GM23338 (cell line): ENCODE data around the gene NOVA1.

Source experiments
- CREB1 ChIP-seq: fragments of 250-450 bp; sonication (Bioruptor Pico); IDR thresholded peaks from 2 replicates; pipeline ENCODE4 v1.5.0; 2020; ENCODE audit warnings: low read depth, mild to moderate bottlenecking, moderate library complexity
- EZH2 ChIP-seq: fragments of 200-600 bp; sonication (generic); IDR thresholded peaks from one replicate; pipeline ENCODE4 v1.8.0; 2017; ENCODE audit warnings: antibody characterized with exemption, mild to moderate bottlenecking, low read depth; ENCODE audit not compliant: unreplicated experiment
- EZH2phosphoT487 ChIP-seq: fragments of 200-600 bp; sonication (generic); IDR thresholded peaks from one replicate; pipeline ENCODE4 v1.8.1; 2018; ENCODE audit warnings: antibody characterized with exemption; ENCODE audit not compliant: unreplicated experiment
- NANOG ChIP-seq: IDR thresholded peaks from 2 replicates; pipeline ENCODE4 v1.6.1; 2016; ENCODE audit warnings: antibody characterized with exemption, borderline replicate concordance
- POLR2AphosphoS5 ChIP-seq: IDR thresholded peaks from 2 replicates; pipeline ENCODE4 v1.6.1; 2016; ENCODE audit warnings: antibody characterized with exemption, low read depth
- REST ChIP-seq: IDR thresholded peaks from one replicate; pipeline ENCODE4 v1.6.1; 2018; ENCODE audit warnings: antibody characterized with exemption; ENCODE audit not compliant: unreplicated experiment
- ZNF331 ChIP-seq: fragments of 250-450 bp; sonication (Bioruptor Pico); IDR thresholded peaks from 2 replicates; pipeline ENCODE4 v1.5.0; 2020; ENCODE audit warnings: low read depth, mild to moderate bottlenecking, moderate library complexity
- TF ChIP-seq, protein P1 (sequence below), 2 experiments: fragments of 200-600 bp in 1 of 2; sonication (generic) in 1 of 2; conservative IDR thresholded peaks; 2 replicates each; pipeline versions ENCODE4 v1.5.1 to v1.6.1; 2016 to 2017; ENCODE audit warnings: antibody characterized with exemption in 2 of 2, low read depth in 2 of 2, mild to moderate bottlenecking in 2 of 2, moderate library complexity in 1 of 2

GRCh38 chr14:26597071-26597588 lies 703 bp downstream of the NOVA1 start:
- no peak for TF ChIP-seq POLR2AphosphoS5
- no peak for TF ChIP-seq EZH2
- TF ChIP-seq, protein P1, sequence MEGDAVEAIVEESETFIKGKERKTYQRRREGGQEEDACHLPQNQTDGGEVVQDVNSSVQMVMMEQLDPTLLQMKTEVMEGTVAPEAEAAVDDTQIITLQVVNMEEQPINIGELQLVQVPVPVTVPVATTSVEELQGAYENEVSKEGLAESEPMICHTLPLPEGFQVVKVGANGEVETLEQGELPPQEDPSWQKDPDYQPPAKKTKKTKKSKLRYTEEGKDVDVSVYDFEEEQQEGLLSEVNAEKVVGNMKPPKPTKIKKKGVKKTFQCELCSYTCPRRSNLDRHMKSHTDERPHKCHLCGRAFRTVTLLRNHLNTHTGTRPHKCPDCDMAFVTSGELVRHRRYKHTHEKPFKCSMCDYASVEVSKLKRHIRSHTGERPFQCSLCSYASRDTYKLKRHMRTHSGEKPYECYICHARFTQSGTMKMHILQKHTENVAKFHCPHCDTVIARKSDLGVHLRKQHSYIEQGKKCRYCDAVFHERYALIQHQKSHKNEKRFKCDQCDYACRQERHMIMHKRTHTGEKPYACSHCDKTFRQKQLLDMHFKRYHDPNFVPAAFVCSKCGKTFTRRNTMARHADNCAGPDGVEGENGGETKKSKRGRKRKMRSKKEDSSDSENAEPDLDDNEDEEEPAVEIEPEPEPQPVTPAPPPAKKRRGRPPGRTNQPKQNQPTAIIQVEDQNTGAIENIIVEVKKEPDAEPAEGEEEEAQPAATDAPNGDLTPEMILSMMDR (conservative IDR thresholded peaks at IDR 0.05; ENCODE audit: low read depth in 2 of 2), result no peak
- no peak for TF ChIP-seq CREB1 (CRISPR knock-in tag)
- no peak for TF ChIP-seq NANOG
- TF ChIP-seq REST, result no peak
- no peak for TF ChIP-seq ZNF331
- no peak for TF ChIP-seq EZH2phosphoT487
